Camera-type eye (tissue), 1 donor: ENCODE data around the gene PIF1. TPM values are rescaled to one million over a fixed set of nuclear protein-coding genes. Genes with fewer than 3 reads are reported as not detected.

ENCODE experiments used
- total RNA-seq: library from RNA; depleted of rRNA; stranded (reverse); fragments of >200 nt; gene quantifications from one replicate; pipeline ENCODE4 v1.2.3, GENCODE V29; 2014

The PIF1 gene, protein sequence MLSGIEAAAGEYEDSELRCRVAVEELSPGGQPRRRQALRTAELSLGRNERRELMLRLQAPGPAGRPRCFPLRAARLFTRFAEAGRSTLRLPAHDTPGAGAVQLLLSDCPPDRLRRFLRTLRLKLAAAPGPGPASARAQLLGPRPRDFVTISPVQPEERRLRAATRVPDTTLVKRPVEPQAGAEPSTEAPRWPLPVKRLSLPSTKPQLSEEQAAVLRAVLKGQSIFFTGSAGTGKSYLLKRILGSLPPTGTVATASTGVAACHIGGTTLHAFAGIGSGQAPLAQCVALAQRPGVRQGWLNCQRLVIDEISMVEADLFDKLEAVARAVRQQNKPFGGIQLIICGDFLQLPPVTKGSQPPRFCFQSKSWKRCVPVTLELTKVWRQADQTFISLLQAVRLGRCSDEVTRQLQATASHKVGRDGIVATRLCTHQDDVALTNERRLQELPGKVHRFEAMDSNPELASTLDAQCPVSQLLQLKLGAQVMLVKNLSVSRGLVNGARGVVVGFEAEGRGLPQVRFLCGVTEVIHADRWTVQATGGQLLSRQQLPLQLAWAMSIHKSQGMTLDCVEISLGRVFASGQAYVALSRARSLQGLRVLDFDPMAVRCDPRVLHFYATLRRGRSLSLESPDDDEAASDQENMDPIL
- 5.7 TPM for total RNA-seq

DNA sequence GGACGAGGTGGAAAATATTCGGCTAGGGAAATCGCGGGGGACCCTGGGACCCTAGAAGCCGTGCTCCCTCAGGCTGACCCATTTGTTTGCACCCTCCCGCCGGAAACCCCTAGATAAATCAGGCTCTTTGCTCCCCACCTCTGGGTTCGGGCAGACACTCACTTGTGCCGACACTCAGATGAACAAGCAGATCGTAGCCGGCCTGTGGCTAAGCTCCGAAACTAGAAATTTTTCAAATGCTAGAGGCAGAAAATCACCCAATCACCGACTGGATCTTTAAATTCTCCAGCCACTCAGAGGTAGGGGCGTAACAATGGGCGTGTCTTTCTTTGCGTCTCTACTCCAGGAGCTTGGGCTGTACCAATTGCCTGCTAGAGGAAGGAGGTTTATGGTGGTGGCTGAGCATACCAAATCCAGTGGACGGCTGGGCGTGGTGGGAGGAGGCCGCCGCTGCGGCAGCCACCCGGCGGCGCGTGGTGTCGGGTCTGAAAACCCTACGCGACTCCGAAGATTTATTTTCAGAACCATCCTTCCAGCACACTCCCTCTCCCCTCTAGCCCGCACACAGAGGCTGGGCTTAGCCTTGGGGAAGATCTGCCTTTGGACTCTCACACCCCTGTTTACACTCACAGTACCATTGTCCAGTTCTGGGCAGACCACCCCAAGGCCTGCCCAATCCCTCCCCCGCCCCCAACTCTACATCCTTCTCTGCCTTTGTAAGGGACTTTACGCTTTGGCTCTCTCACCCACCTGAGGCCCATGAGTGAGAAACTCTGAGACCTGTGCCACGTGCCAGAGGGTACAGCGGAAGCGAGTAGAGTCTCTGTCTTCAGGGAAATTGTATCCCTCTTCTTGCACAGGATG is at the start of gene PIF1:
PIF1 (minus strand) TSS at position 217 of the 864 bp plus-strand sequence. CDS start 1,312 bp downstream, outside the sequence.

DNA sequence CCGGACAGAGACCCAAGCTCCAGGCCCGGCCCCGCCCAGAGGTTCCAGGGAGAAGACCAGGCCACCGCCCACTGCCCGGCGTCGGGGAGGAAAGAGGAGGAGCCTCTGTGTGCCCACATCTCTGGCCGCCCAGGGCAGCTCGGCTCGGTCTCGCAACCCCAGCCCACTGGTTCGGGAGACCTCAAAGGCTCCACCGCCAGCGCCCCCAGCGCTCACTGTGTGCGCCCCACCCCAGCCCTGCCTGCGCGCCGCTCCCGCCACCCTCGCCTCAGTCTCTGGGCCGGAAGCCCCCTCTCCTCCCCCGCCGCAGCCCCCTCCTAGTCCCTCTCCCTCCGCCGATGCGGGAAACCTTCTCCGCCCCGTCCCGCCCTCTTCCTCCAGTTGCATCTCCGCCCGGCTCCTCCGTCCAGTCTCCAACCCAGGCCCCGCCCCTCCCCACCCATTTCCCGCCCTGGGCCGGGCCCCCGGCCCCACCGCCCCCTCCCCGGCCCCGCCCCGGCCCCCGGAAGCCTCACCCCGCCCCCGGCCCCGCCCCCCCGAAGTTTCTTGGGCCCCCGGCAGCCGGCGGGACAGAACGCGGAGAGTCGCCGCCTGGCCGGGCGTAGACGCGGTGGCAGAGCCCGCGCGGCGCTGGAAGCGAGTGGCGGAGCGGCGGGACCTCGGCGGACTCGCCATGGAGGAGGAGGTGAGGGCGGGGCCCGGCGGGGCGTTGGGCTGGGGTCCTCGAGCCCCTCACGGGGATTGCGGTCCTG is 16.1 kb upstream of the PIF1 start, which contains the start of gene PLEKHO2:
PLEKHO2 (plus strand) TSS at position 572 of the 752 bp plus-strand sequence; CDS start at position 674, 102 bp downstream.

DNA sequence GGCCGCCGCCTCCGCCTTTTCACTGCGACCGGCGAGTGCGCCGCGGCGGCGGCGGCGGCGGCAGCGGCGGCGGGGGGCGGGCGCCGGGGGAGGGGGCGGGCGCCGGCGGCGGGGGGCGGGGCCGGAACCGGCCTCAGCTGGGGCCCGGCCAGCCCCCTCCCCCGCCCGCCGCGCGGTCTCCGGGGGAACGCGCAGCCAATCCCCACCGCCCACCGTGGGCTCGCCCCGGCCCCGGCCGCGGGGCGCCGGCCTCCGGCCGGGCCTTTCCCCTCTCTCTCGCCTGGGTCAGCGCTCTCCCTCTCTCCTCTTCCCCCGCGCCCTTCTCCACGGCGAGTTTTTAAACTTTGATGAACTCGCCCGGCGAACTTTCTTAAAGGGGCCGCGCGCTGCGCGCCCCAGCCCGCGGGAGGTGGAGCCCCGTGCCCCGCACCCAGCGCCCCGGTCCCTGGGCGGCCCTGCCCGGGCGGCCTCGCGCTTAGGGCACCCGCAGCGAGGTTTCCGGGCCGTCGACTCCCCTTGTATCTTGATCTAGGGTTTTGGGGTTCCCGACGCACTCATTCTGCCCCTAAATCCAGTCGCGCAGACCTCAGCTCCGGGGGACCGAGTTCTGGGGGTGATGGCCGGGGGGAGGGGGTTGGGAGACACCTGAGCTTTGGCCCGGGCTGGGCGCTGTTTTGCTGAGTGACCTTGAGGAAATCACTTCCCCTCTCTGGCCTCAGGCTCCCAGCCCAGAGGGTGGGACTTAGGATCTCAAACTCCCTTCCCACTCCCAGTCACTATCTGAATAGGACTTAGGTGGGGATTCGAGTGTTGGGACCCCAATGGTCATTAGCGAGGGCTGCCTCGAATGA is 49.7 kb downstream of the PIF1 start, which contains the start of gene RBPMS2:
RBPMS2 (minus strand) TSS at position 39 of the 851 bp plus-strand sequence. CDS start 270 bp downstream, outside the sequence.

Other genes with a start within 250 kb of the PIF1 start
- gene RBPMS2, start 50.1 kb downstream of the PIF1 start, total RNA-seq, result 0.93 TPM
- 34.1 TPM for gene PLEKHO2, start 16.3 kb upstream of the PIF1 start, total RNA-seq
- gene ANKDD1A, start 86.3 kb upstream of the PIF1 start, total RNA-seq, result 10.4 TPM
- 77.7 TPM for gene SPG21, start 164.3 kb upstream of the PIF1 start, total RNA-seq
- gene MTFMT, start 204.0 kb upstream of the PIF1 start, total RNA-seq, result 23.9 TPM
- gene SLC51B, start 219.7 kb upstream of the PIF1 start, total RNA-seq, result 0.60 TPM
- gene RASL12, start 242.3 kb upstream of the PIF1 start, total RNA-seq, result 18.6 TPM